K562 (cell line): Measurements from ENCODE around the gene MRPL27. TPM values are rescaled to one million over a fixed set of nuclear protein-coding genes. Genes with fewer than 3 reads are reported as not detected.

ENCODE experiments used
- BMI1 ChIP-seq: fragments of 150-350 bp; IDR thresholded peaks from 2 replicates; pipeline ENCODE4 v1.6.1; 2014; ENCODE audit warnings: low read length
- CBX3 ChIP-seq, 2 experiments: IDR thresholded peaks; 1 replicate in 1 of 2; 2 replicates in 1 of 2; pipeline ENCODE4 v1.6.1; 2012; ENCODE audit warnings: inconsistent platforms in 2 of 2, low read length in 2 of 2, borderline replicate concordance in 1 of 2, control low read depth in 1 of 2
- CBX8 ChIP-seq: fragments of 200-600 bp; sonication (generic); IDR thresholded peaks from 2 replicates; pipeline ENCODE4 v1.6.1; 2012; ENCODE audit warnings: borderline replicate concordance, mixed run types, low read depth, mild to moderate bottlenecking, moderate library complexity, mixed read lengths, low read length, control low read depth, inconsistent platforms; ENCODE audit not compliant: poor library complexity, severe bottlenecking; ENCODE audit errors: extremely low read depth
- CEBPB ChIP-seq: fragments of 450-650 bp; IDR thresholded peaks from 2 replicates; pipeline ENCODE4 v1.6.1; 2016; ENCODE audit warnings: missing genetic modification characterization, missing compliant biosample characterization
- DIDO1 ChIP-seq: fragments of 450-650 bp; IDR thresholded peaks from 2 replicates; pipeline ENCODE4 v1.6.1; 2016; ENCODE audit warnings: low read depth, missing biosample characterization, missing genetic modification characterization
- KHSRP ChIP-seq: fragments of 450-650 bp; IDR thresholded peaks from 2 replicates; pipeline ENCODE4 v1.6.1; 2017
- KLF13 ChIP-seq: fragments of 450-650 bp; IDR thresholded peaks from 2 replicates; pipeline ENCODE4 v1.6.1; 2016; ENCODE audit warnings: missing genetic modification characterization, low read depth, mild to moderate bottlenecking, missing compliant biosample characterization, moderate library complexity, borderline replicate concordance
- NCOA6 ChIP-seq: fragments of 450-650 bp; IDR thresholded peaks from 2 replicates; pipeline ENCODE4 v1.6.1; 2017; ENCODE audit warnings: mild to moderate bottlenecking
- NCOR1 ChIP-seq: fragments of 450-650 bp; IDR thresholded peaks from 2 replicates; pipeline ENCODE4 v1.6.1; 2016; ENCODE audit warnings: mild to moderate bottlenecking, moderate library complexity
- NFYB ChIP-seq: IDR thresholded peaks from 2 replicates; pipeline ENCODE4 v1.6.1; 2011; ENCODE audit warnings: mild to moderate bottlenecking, moderate library complexity; ENCODE audit not compliant: insufficient read length; ENCODE audit errors: extremely low read depth
- PYGO2 ChIP-seq: fragments of 450-650 bp; IDR thresholded peaks from 2 replicates; pipeline ENCODE4 v1.6.1; 2016; ENCODE audit warnings: mild to moderate bottlenecking, missing genetic modification characterization, moderate library complexity, missing compliant biosample characterization
- RAD21 ChIP-seq, 2 experiments: fragments of 250-450 bp in 1 of 2; fragments of 450-650 bp in 1 of 2; sonication (Bioruptor Pico) in 1 of 2; formaldehyde crosslinking in 1 of 2; IDR thresholded peaks in 1 of 2; conservative IDR thresholded peaks in 1 of 2; 2 replicates each; pipeline versions ENCODE4 v1.4.0 to v1.8.0; 2020 to 2022; ENCODE audit warnings: mild to moderate bottlenecking in 2 of 2, moderate library complexity in 1 of 2
- RBM34 ChIP-seq: fragments of 200-400 bp; formaldehyde crosslinking; IDR thresholded peaks from 2 replicates; pipeline ENCODE4 v1.6.1; 2018; ENCODE audit warnings: low read length, borderline replicate concordance; ENCODE audit not compliant: insufficient read depth
- TAL1 ChIP-seq: fragments of 450-650 bp; IDR thresholded peaks from 2 replicates; pipeline ENCODE4 v1.6.1; 2016; ENCODE audit warnings: mild to moderate bottlenecking
- TARDBP ChIP-seq: fragments of 450-650 bp; IDR thresholded peaks from 2 replicates; pipeline ENCODE4 v1.6.1; 2016
- TCF15 ChIP-seq: fragments of 250-450 bp; sonication (Bioruptor Pico); IDR thresholded peaks from 2 replicates; pipeline ENCODE4 v1.8.0; 2022; ENCODE audit warnings: moderate library complexity, mild to moderate bottlenecking, inconsistent platforms
- ZFP30 ChIP-seq: fragments of 250-450 bp; sonication (Bioruptor Pico); IDR thresholded peaks from 2 replicates; pipeline ENCODE4 v1.8.0; 2022; ENCODE audit warnings: moderate library complexity, mild to moderate bottlenecking, inconsistent platforms, borderline replicate concordance
- ZNF175 ChIP-seq: fragments of 200-800 bp; sonication (Bioruptor generic); IDR thresholded peaks from 2 replicates; pipeline ENCODE4 v1.6.1; 2016; ENCODE audit warnings: low read depth, mild to moderate bottlenecking, missing genetic modification characterization, missing compliant biosample characterization
- ZNF561 ChIP-seq: fragments of 450-650 bp; formaldehyde crosslinking; conservative IDR thresholded peaks from 2 replicates; pipeline ENCODE4 v1.4.0; 2020; ENCODE audit warnings: mild to moderate bottlenecking, moderate library complexity
- ZNF740 ChIP-seq, 3 experiments: fragments of 200-800 bp in 1 of 3; sonication (Bioruptor generic) in 1 of 3; sonication (generic) in 1 of 3; formaldehyde crosslinking in 1 of 3; IDR thresholded peaks; 2 replicates each; pipeline versions ENCODE4 v1.6.1 to v1.8.0; 2016 to 2022; ENCODE audit warnings: mild to moderate bottlenecking in 2 of 3, missing compliant biosample characterization in 2 of 3, missing genetic modification characterization in 2 of 3, missing genetic modification reagents in 1 of 3
- ZNF76 ChIP-seq: fragments of 250-450 bp; sonication (Bioruptor Pico); IDR thresholded peaks from 2 replicates; pipeline ENCODE4 v1.4.0; 2020; ENCODE audit warnings: mild to moderate bottlenecking, moderate library complexity, borderline replicate concordance
- polyA plus RNA-seq, 8 experiments: library from polyadenylated mRNA; depleted of rRNA in 4 of 8; stranded (reverse) in 5 of 8; unstranded in 3 of 8; fragments of >200 nt; fragmentation: Nextera tagmentation in 2 of 8; fragmentation: Illumina TruSeq in 1 of 8; extraction: Ambion mirVana in 2 of 8; extraction: Trizol in 1 of 8; gene quantifications; 2 replicates each; pipeline versions ENCODE4 v1.2.1 to v1.2.3, GENCODE V29; 2011 to 2014; ENCODE audit warnings: inconsistent platforms in 1 of 8, missing spikeins in 1 of 8
- total RNA-seq, 7 experiments: library from RNA; depleted of rRNA in 6 of 7; stranded (reverse); fragments of >200 nt in 6 of 7; fragmentation: Illumina TruSeq in 2 of 7; extraction: Trizol in 2 of 7; gene quantifications; 2 replicates each; pipeline versions ENCODE4 v1.2.1 to v1.2.3, GENCODE V29; 2011 to 2021; ENCODE audit warnings: low replicate concordance in 1 of 7
- TF ChIP-seq, protein P1 (sequence below): fragments of 450-650 bp; IDR thresholded peaks from 2 replicates; pipeline ENCODE4 v1.6.1; 2018; ENCODE audit not compliant: partially characterized antibody

MRPL27 gene
- total and polyA plus RNA-seq, 9 of the 15 experiments (the other 6 are each of a cell fraction or from before 2014, with no cell fraction given): 96.3 to 401 (median 142) TPM

GRCh38 chr17:50319306-50320004 is 53.5 kb downstream of the MRPL27 start (continued):
- TF ChIP-seq, protein P1, sequence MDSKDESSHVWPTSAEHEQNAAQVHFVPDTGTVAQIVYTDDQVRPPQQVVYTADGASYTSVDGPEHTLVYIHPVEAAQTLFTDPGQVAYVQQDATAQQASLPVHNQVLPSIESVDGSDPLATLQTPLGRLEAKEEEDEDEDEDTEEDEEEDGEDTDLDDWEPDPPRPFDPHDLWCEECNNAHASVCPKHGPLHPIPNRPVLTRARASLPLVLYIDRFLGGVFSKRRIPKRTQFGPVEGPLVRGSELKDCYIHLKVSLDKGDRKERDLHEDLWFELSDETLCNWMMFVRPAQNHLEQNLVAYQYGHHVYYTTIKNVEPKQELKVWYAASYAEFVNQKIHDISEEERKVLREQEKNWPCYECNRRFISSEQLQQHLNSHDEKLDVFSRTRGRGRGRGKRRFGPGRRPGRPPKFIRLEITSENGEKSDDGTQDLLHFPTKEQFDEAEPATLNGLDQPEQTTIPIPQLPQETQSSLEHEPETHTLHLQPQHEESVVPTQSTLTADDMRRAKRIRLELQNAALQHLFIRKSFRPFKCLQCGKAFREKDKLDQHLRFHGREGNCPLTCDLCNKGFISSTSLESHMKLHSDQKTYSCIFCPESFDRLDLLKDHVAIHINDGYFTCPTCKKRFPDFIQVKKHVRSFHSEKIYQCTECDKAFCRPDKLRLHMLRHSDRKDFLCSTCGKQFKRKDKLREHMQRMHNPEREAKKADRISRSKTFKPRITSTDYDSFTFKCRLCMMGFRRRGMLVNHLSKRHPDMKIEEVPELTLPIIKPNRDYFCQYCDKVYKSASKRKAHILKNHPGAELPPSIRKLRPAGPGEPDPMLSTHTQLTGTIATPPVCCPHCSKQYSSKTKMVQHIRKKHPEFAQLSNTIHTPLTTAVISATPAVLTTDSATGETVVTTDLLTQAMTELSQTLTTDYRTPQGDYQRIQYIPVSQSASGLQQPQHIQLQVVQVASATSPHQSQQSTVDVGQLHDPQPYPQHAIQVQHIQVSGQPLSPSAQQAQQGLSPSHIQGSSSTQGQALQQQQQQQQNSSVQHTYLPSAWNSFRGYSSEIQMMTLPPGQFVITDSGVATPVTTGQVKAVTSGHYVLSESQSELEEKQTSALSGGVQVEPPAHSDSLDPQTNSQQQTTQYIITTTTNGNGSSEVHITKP: no peak
- no peak for TF ChIP-seq TARDBP
- no peak for TF ChIP-seq CBX8
- no peak for TF ChIP-seq RBM34
- no peak for TF ChIP-seq NCOR1
- no peak for TF ChIP-seq KHSRP
- TF ChIP-seq TCF15 (CRISPR knock-in tag): no peak
- TF ChIP-seq BMI1: no peak
- TF ChIP-seq KLF13: 0 out of 2 replicates have a peak, but pooled peaks have one; percentile 58
- TF ChIP-seq RAD21 (CRISPR knock-in tag; conservative IDR thresholded peaks at IDR 0.05 in 1 of 2, IDR thresholded peaks at IDR 0.05 in 1 of 2): no peak
- TF ChIP-seq CEBPB (tag): no peak
- no peak for TF ChIP-seq TAL1
- peak; percentile 94 for TF ChIP-seq ZNF175 (CRISPR knock-in tag)
- TF ChIP-seq NCOA6: no peak
- TF ChIP-seq DIDO1 (tag): peak; percentile 64; the same call in 1 of the 2 replicates
- peak; percentile 94 for TF ChIP-seq PYGO2 (tag)
- TF ChIP-seq ZNF740 (CRISPR knock-in tag; IDR thresholded peaks at IDR 0.05): no peak
- peak in 1 of 2 experiments; percentile 93; a peak in 2 of 4 replicates for TF ChIP-seq ZNF740 (tag; IDR thresholded peaks at IDR 0.05)
- TF ChIP-seq ZNF76 (CRISPR knock-in tag): peak; percentile 88; the same call in 1 of the 2 replicates
- TF ChIP-seq NFYB: no peak
- TF ChIP-seq ZFP30 (CRISPR knock-in tag): no peak
- no peak for TF ChIP-seq CBX3 (IDR thresholded peaks at IDR 0.05; ENCODE audit: borderline replicate concordance in 1 of 2, low read length in 2 of 2)
- TF ChIP-seq ZNF561 (CRISPR knock-in tag): no peak
